NK-92 (cell line): ENCODE measurements around the gene TBCB.
"Not testable (repeated sequence)": the region's sequence is repeated elsewhere in the genome, so short reads cannot be mapped to it uniquely, and the experiment has no call there.

ENCODE experiments used
- DNase-seq: peaks from one replicate; lab custom pipeline; 2025; ENCODE audit not compliant: unreplicated experiment; lab: John Stamatoyannopoulos, UW

Gene TBCB, protein sequence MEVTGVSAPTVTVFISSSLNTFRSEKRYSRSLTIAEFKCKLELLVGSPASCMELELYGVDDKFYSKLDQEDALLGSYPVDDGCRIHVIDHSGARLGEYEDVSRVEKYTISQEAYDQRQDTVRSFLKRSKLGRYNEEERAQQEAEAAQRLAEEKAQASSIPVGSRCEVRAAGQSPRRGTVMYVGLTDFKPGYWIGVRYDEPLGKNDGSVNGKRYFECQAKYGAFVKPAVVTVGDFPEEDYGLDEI

DNA sequence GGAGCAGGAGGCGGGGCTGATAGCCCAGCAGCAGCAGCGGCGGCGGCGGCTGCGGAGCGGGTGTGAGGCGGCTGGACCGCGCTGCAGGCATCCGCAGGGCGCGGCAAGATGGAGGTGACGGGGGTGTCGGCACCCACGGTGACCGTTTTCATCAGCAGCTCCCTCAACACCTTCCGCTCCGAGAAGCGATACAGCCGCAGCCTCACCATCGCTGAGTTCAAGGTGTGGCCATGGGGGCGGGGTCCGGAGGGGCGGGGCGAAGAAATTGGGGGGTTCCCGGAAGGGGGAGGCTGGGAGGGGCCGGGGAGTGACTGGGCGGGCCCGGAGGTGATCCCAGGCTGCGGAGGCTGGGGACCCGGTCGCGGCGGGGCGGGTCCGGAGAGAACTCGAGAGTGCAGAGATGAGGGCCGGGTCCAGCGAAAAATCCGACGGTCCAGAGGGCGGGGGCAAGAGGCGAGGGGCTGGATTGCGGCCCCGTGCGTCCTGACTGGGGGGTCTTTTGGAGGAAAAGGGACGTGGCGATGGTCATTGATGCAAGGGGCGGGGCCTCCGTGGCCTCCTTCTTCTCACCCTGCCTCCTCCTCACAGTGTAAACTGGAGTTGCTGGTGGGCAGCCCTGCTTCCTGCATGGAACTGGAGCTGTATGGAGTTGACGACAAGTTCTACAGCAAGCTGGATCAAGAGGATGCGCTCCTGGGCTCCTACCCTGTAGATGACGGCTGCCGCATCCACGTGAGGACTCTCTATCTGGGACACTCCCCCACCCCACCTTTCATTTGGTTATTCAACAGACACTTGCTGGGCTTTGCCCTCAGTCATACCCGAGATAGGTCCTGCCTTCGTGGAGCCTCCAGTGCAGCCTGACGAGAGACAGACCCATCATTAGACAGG is at the start of gene TBCB:
Gene TBCB (plus strand): TSS at position 16 of the 891 bp plus-strand sequence. CDS start 93 bp downstream, at position 109.
- DNase-seq: no peak

DNA sequence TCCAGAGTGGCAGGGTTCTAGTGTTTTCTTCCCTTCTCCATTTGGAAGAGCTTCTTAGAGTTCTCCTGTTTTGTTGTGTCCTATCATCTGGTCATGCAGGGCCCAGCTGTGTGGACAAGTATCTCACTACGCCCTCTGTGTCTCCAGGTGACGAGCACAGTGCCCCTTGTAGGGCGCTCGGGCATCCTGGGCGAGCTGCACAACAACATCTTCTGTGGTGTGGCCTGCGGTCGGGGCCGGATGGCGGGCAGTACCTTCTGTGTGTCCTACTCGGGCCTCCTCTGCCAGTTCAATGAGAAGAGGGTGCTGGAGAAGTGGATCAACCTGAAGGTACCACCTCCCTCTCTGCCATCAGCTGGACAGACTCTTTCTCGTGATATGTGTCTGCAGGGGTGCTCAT is 47.6 kb upstream of the TBCB start:
- no peak for DNase-seq

DNA sequence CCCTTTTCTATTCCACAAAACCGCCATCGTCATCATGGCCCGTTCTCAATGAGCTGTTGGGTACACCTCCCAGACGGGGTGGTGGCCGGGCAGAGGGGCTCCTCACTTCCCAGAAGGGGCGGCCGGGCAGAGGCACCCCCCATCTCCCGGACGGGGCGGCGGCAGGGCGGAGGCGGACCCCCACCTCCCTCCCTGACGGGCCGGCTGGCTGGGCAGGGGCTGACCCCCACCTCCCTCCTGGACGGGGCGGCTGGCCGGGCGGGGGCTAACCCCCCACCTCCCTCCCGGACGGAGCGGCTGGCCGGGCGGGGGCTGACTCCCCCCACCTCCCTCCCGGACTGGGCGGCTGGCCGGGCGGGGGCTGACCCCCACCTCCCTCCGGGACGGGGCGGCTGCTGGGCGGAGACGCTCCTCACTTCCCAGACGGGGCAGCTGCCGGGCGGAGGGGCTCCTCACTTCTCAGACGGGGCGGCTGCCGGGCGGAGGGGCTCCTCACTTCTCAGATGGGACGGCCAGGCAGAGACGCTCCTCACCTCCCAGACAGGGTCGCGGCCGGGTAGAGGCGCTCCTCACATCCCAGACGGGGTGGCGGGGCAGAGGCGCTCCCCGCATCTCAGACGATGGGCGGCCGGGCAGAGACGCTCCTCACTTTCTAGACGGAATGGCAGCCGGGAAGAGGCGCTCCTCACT is 46.3 kb upstream of the TBCB start:
- not testable (repeated sequence) for DNase-seq

DNA sequence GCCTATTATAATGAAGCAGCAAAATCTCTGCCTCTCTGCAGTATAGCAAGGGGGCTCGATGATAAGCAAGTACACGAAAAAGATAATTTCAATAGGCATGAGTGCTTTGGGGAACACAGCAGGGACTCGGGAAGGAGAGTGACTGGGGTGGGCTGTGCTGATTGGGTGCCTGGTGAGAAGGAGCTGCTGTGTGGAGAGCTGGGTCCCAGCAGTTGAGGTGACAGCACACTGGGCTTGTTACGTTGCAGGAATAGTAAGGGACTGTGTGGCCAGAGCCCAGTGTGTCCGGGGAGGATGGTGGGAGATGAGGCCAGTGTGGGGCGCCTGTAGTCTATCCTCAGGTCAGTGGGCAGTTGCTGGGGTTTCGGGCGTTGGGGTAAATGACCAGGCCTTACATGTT is 43.2 kb upstream of the TBCB start:
- no peak for DNase-seq

DNA sequence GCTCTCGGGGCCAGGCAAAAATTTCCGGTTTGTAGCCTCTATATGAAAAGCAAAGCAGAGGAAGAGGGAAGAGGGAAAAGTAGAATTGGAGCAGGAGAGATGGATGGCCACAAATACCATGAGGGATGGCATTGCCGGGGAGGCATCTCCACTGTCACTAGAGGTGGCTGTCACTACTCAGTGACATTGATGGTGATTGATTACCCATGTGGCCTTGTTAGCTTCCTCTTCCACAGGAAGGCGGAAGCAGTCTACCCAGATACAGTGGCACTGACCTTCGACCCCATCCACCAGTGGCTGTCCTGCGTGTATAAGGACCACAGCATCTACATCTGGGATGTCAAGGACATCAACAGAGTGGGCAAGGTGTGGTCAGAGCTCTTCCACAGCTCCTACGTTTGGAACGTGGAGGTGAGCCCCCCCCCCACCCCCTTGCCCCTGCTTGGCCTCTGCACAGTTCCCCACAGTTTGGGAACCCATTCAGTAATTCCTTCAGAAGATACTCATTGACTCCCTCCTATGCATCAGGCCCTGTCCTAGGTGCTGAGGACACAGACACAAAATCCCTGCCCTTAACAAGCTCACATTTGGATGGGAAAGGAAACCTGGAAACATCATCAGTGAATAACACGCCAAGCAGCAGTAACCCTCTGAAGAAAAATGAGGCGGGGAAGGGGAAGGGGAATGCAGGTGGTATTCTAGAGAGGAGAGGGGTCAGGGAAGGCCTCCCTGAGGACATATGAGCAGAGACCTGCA is 42.0 kb upstream of the TBCB start:
- DNase-seq: no peak

DNA sequence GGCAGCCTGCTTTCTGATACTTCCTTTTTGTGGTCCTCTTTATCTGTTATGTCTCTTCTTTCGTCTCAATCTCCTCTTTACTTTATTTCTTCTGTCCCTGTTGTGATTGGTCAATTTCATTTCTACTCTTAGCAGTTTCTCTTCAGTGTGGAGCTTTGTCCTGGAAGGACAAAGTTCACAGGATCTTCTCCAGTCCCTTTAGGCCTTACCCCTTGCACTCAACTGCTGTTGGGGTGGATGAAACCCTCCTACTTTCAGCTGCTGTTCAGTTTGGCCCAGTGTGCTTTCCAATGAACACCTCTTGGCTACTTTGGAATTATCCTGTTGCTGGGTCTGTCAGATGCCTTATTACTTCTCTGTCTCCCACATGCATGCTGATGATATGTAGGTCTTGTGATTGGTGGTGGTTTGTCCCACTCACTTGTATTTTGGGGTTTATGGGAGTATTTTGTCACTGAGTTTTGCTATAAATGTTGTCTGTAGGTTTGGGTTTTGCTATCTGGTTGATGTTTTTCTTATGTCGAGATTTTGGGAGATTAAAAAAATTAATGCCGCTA is 35.8 kb upstream of the TBCB start:
- no peak for DNase-seq

DNA sequence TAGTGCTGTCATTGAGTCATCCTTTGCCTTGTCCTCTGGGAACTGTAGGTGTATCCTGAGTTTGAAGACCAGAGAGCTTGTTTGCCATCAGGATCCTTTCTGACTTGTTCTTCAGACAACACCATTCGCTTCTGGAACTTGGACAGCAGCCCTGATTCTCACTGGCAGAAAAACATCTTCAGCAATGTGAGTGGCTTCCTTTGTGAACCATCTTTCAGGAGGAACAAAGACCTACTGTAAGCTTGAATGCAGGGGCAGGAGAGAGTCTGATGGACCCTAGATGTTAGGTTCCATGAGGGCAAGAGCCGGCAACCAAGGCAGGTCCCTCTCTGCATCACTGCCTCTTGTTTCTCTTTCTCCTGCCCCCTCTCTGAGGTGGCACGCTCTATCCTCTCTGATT is 33.9 kb upstream of the TBCB start:
- no peak for DNase-seq

DNA sequence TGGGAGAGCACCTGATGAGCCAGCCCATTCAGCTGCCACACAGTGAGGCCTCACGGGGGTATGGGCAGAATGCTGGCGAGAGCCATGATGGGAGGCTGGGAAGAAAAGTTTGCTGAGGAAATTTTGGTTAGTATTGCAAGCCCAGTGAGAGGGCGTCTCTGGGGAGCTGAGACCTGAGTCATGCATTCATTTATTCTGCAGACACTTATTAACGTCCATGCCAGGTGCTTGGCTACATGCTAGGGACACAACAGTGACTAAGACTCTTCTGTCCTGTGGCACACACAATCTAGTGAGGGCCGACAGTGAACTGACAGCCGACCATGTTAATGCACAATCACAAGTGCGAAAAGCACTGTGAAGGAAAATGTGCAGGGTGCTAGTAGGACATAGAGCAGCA is 33.4 kb upstream of the TBCB start:
- no peak for DNase-seq

DNA sequence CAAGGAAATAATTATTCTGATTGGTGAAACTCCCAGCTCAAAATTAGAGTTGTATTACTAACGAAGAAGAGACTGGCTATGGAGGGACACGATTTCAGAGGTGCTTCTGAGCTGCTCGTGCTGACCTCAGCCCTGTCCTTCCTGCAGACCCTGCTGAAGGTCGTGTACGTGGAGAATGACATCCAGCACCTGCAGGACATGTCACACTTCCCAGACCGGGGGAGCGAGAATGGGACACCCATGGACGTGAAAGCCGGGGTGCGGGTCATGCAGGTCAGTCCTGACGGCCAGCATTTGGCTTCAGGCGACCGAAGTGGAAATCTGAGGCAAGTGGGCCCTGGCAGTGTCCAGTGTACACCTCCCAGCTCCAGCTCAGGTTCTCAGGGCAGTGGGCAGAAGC is 32.4 kb upstream of the TBCB start:
- no peak for DNase-seq

DNA sequence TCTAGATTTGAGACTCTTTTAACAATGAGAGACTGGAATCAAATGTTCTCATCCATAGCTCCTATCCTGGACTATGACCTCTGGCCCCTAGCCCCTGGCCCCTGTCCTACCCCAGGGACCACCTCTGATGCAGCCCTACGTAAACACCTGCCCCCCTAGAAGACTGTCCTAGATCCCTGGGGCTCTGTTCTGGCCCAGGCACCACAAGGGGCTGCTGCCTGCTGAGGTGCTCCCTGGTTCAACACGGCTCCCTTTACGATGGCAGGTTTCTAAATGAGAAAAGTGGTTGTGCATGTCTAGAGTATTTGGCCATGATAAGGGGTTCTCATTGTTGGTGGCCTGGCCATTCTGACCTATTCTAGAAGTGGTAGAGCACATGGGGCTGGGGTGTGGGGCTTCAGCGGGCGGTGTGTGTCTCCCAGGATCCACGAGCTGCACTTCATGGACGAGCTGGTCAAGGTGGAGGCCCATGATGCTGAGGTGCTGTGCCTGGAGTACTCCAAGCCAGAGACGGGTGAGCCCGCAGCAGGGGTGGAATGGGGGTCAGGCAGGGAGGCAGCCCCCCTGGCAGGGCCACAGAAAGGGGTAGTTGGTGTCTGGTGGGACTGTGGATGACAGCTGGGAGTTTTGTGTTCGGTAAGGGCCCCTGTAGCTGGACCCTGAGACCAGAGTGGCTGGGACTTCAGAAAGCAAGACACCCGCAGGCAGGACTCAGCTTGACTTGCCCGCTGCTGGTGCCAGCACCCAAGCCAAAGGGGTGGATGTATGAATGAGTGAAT is 30.8 kb upstream of the TBCB start:
- no peak for DNase-seq

DNA sequence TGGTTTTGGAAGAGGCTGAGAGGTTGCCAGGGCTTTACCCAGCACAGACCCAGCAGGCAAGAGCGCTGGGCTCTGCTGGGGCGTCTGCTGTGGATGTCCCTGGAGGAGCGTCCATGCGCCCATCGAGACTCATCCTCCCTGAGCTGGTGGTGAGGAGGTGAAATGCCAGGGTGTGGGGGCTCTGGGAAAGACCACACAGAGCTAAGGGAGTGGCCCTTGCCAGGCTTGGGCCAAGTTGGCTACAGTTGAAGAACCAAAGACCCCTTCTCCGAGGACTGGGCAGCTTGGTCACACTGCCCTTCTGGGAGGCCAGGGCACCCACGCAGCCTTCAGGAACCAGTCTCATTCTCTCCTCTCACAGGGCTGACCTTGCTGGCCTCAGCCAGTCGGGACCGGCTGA is 28.9 kb upstream of the TBCB start:
- no peak for DNase-seq

DNA sequence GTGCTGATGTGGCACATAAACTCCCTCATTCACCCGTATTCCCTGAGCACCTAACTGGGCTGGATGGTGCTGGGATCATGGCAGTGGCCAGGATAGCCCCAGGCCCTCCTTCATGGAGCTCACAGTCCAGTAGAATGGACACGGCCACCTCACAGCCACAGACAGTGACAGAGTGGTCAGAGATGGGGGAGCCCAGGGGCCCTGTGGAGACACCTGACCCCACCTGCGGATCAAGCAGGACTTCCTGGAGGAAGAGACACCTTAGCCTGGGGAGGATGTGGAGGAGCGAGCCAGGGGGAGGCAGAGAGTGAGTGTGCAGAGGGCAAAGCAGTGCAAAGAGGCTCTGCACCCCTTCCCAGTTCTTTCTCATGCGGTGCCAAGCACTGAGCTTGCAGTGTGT is 25.4 kb upstream of the TBCB start:
- DNase-seq: no peak

DNA sequence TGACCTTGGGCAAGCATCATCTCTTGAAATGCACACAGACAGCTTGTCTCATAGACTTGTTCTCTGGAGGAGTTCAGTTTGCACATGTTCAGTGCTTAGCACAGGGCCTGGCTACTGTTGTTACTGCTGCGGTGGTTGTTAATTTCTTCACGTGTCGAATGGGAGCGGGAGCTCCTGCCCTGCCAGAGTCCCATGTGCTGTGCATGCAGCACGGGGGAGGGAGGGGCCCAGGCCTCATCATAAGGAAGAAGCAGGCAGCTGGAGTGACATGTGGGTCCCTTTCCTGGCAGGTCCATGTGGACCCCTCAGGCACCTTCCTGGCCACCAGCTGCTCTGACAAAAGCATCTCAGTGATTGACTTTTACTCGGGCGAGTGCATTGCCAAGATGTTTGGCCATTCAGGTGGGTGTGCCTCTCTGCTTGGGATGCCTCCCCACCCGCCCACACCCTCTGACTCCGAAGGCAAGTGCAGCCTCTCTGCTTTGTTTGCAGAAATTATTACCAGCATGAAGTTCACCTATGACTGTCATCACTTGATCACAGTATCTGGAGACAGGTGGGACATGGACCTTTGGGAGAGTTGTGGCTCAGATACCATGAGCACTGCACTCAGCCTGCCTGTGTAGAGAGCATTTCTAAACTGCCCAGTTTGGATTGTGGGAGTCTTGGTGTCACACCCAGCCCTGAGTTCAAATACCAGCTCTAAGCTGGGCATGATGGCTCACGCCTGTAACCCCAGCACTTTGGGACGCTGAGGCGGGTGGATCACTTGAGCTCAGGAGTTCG is 24.2 kb upstream of the TBCB start:
- no peak for DNase-seq

DNA sequence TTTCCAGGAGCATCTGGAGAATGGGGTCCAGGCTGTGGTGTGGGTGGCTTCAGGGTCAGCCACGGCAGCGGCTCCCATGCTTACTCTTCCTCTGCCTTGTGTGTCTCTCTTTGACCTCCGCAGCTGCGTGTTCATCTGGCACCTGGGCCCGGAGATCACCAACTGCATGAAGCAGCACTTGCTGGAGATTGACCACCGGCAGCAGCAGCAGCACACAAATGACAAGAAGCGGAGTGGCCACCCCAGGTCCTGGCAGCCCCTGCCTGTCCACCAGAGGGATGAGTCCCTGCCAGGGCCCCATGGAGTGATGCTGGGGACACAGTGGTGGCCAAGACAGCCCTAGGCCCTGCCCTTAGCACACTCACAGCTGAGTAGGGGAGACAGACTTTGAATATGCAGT is 22.7 kb upstream of the TBCB start:
- no peak for DNase-seq

DNA sequence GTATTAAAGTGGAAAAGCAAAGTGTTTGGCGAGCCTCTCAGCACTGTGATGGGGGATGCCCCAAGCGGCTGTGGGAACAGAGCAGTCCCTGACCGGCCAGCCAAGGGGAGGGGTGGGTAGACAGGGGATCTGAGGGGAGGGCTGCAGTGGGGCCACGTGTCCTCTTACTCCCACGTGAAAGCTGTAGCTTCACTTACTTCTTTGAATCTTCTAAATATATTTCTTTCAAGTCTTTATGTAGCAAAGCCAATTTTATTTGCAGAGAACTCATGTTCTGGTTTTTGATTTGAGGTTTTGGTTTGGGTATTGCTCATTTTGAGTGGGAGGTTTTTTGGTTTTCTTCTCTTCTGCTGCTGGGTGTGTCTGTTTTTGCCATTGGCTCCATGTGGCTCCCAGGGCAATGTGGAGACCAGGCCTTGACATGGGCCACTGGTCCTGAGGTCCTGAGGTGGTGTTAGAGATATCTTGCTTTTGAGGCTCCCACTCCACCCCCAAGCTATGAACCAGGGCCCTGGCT is 22.1 kb upstream of the TBCB start:
- DNase-seq: no peak

DNA sequence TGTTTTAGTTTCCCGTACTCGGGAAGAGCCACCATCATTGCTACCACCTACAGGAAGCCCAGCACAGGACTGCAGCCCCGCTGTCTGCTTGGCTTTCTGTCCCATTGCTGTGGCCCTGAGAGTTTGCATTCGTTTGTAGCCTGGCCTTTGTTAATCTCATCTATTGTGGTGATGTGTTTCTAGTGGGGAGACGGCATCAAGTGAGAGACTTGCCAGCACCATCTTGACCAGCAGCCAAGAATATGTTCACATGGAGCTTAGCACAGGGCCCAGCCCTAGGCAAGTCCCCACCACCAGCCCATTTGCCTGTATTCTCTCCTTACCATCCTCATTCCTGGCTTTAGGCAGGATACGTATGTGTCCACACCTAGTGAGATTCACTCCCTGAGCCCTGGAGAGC is 21.6 kb upstream of the TBCB start:
- no peak for DNase-seq

DNA sequence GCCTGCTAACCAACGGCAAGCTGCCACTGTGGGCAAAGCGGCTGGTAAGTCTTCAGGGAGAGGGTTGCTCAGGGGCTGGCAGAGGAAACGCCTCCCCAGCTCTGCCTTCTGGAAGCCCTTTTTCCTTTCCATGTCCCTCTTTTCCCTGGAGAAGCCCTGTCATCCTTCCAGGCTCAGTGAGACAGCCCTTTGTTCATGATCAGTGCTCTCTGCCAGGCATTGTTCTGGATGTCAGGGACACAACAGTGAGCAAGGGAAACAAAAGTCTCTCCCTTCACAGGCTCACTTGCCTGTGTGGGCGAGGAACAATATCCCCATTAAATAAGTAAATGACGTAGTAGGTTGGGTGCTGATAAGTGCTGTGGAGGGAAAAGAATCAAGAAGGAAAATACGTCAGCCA is 18.2 kb upstream of the TBCB start:
- no peak for DNase-seq

DNA sequence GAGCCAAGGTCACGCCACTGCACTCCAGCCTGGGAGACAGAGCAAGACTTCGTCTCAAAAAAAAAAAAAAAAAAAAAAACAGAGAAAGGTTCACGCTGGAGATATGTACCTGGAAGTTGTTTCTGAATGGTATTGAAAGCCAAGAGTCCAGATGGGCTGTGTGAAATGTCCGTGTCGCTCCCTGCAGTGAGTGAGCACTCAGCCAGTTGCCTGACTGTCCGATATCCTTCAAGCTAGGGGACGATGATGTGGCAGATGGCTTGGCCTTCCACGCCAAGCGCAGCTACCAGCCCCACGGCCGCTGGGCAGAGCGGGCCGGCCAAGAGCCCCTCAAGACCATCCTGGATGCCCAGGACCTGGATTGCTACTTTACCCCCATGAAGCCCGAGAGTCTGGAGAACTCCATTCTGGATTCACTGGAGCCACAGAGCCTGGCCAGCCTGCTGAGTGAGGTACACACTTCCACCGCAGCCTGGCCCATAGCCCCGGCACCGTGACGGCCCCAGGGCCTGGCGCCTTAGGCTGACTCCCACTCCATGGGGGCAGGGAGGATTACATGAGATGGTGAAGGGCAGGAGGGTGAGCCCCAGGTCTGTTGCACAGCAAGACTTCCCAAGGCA is 16.0 kb upstream of the TBCB start:
- DNase-seq: no peak

DNA sequence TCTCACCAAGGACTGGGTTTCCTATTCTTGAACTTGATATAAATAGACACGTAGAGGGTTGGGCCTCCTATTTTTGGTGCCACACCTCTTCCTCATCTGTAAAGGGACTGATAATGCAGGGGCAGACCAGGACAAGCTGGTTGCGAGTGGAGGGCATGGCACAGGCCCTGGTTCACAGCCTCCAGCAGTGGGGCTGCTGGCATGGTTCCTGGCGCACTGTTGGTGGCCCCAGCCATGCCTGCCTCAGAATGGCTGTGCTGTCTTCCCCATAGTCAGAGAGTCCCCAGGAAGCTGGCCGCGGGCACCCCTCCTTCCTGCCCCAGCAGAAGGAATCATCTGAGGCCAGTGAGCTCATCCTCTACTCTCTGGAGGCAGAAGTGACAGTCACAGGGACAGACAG is 14.8 kb upstream of the TBCB start:
- no peak for DNase-seq
